ENCODE measurements around the gene KCTD18. TPM values are rescaled to one million over a fixed set of nuclear protein-coding genes. Genes with fewer than 3 reads are reported as not detected.

Gene KCTD18
- polyA plus RNA-seq, 6 donors from 2014 or later, result 18.9 to 26.2 (median 22.5) TPM

GRCh38 chr2:200461846-200462710 is 47.8 kb downstream of the KCTD18 start:
- no peak for DNase-seq
- Mint-ChIP-seq H3K4me1 (peaks cover 20 to 23% (median 22%) of the 10 kb centered on the region in 3 donors), H3K4me3 (no peak overlapping the region), H3K27me3 (no peaks in the 10 kb centered on the region), H3K27ac (no peak overlapping the region), H3K36me3 (no peaks in the 10 kb centered on the region), H3K9me3 (no peaks in the 10 kb centered on the region)
- no peak for ATAC-seq (ENCODE audit: low read depth in 2 of 2)

GRCh38 chr2:200459101-200459500 is 50.8 kb downstream of the KCTD18 start:
- Mint-ChIP-seq H3K36me3 (no peaks in the 10 kb centered on the region), H3K9me3 (no peaks in the 10 kb centered on the region), H3K4me1 (peaks cover 33 to 44% (median 37%) of the 10 kb centered on the region in 3 donors), H3K4me3 (no peak overlapping the region), H3K27me3 (no peaks in the 10 kb centered on the region), H3K27ac (no peak overlapping the region)
- ATAC-seq (ENCODE audit: low read depth in 2 of 2) (no peak), DNase-seq (no peak)

- Mint-ChIP-seq H3K27ac (peak overlapping the region in 2 of 6 donors; percentile 3 to 51), H3K4me1 (peaks cover 34 to 50% (median 35%) of the 10 kb centered on the region in 3 donors), H3K27me3 (no peaks in the 10 kb centered on the region), H3K9me3 (no peaks in the 10 kb centered on the region), H3K36me3 (no peaks in the 10 kb centered on the region), H3K4me3 (peak overlapping the region in 4 of 8 donors; percentile 10 to 81 (median 40))
- ATAC-seq (ENCODE audit: low read depth in 2 of 2) (no peak), DNase-seq (no peak)
Observed at GRCh38 chr2:200456567-200456966, 53.3 kb downstream of the KCTD18 start.

GRCh38 chr2:200455958-200456421 is 53.9 kb downstream of the KCTD18 start:
- peaks cover 37 to 54% (median 38%) of the 10 kb centered on the region in 3 donors for H3K4me1 Mint-ChIP-seq
- H3K27me3 Mint-ChIP-seq, result no peaks in the 10 kb centered on the region
- ATAC-seq (ENCODE audit: low read depth in 2 of 2) (peak; percentile 81 to 87), DNase-seq (peak; percentile 69)
- H3K9me3 Mint-ChIP-seq, result no peaks in the 10 kb centered on the region
- peak overlapping the region; percentile 13 to 83 (median 72) for H3K4me3 Mint-ChIP-seq
- peak overlapping the region; percentile 57 to 95 (median 84) for H3K27ac Mint-ChIP-seq
- no peaks in the 10 kb centered on the region for H3K36me3 Mint-ChIP-seq

- peak overlapping the region in 5 of 8 donors; percentile 63 to 81 (median 75) for H3K4me3 Mint-ChIP-seq
- H3K36me3 Mint-ChIP-seq, result no peaks in the 10 kb centered on the region
- H3K27me3 Mint-ChIP-seq, result no peaks in the 10 kb centered on the region
- H3K9me3 Mint-ChIP-seq, result peaks cover 0 to 2% (median 0%) of the 10 kb centered on the region in 7 donors
- H3K27ac Mint-ChIP-seq, result peak overlapping the region; percentile 15 to 94 (median 74)
- peaks cover 45 to 63% (median 46%) of the 10 kb centered on the region in 3 donors for H3K4me1 Mint-ChIP-seq
- ATAC-seq (ENCODE audit: low read depth in 2 of 2) (no peak), DNase-seq (no peak)
Observed at GRCh38 chr2:200454927-200455801, 54.7 kb downstream of the KCTD18 start.

- Mint-ChIP-seq H3K4me1 (peaks cover 49 to 72% (median 53%) of the 10 kb centered on the region in 3 donors), H3K27ac (peak overlapping the region in 1 of 6 donors; percentile 4), H3K27me3 (no peaks in the 10 kb centered on the region), H3K36me3 (no peaks in the 10 kb centered on the region), H3K4me3 (no peak overlapping the region), H3K9me3 (peaks cover 0 to 2% (median 0%) of the 10 kb centered on the region in 7 donors)
- DNase-seq (no peak), ATAC-seq (ENCODE audit: low read depth in 2 of 2) (no peak)
Observed at GRCh38 chr2:200453853-200454534, 55.9 kb downstream of the KCTD18 start.

- no peak for DNase-seq
- Mint-ChIP-seq H3K27me3 (no peaks in the 10 kb centered on the region), H3K36me3 (no peaks in the 10 kb centered on the region), H3K4me1 (peaks cover 56 to 78% (median 60%) of the 10 kb centered on the region in 3 donors), H3K27ac (no peak overlapping the region), H3K9me3 (peaks cover 0 to 2% (median 0%) of the 10 kb centered on the region in 7 donors), H3K4me3 (no peak overlapping the region)
- no peak for ATAC-seq (ENCODE audit: low read depth in 2 of 2)
Observed at GRCh38 chr2:200453142-200453852, 56.6 kb downstream of the KCTD18 start.

- Mint-ChIP-seq H3K4me3 (no peak overlapping the region), H3K27ac (no peak overlapping the region), H3K4me1 (peaks cover 56 to 76% (median 61%) of the 10 kb centered on the region in 3 donors), H3K9me3 (peaks cover 0 to 2% (median 0%) of the 10 kb centered on the region in 7 donors), H3K27me3 (no peaks in the 10 kb centered on the region), H3K36me3 (no peaks in the 10 kb centered on the region)
- no peak for ATAC-seq (ENCODE audit: low read depth in 2 of 2)
- no peak for DNase-seq
Observed at GRCh38 chr2:200452377-200452776, 57.5 kb downstream of the KCTD18 start.

- ATAC-seq (ENCODE audit: low read depth in 2 of 2), result peak; percentile 66 to 70
- Mint-ChIP-seq H3K9me3 (peaks cover 0 to 2% (median 0%) of the 10 kb centered on the region in 7 donors), H3K4me3 (peak overlapping the region; percentile 5 to 69 (median 51))
Observed at GRCh38 chr2:200451511-200451910, 58.4 kb downstream of the KCTD18 start.

GRCh38 chr2:200450288-200450687 is 59.6 kb downstream of the KCTD18 start:
- ATAC-seq (ENCODE audit: low read depth in 2 of 2) (peak; percentile 50 to 61), DNase-seq (peak; percentile 53)
- no peaks in the 10 kb centered on the region for H3K27me3 Mint-ChIP-seq
- peaks cover 0 to 2% (median 0%) of the 10 kb centered on the region in 7 donors for H3K9me3 Mint-ChIP-seq
- H3K4me1 Mint-ChIP-seq, result peaks cover 38 to 55% (median 42%) of the 10 kb centered on the region in 3 donors
- no peaks in the 10 kb centered on the region for H3K36me3 Mint-ChIP-seq
- peak overlapping the region in 5 of 6 donors; percentile 35 to 92 (median 80) for H3K27ac Mint-ChIP-seq
- H3K4me3 Mint-ChIP-seq, result peak overlapping the region in 7 of 8 donors; percentile 3 to 81 (median 44)

More at GRCh38 chr2:200451511-200451910, 58.4 kb downstream of the KCTD18 start:
- H3K27me3 Mint-ChIP-seq, result no peaks in the 10 kb centered on the region
- DNase-seq, result peak; percentile 73
- no peaks in the 10 kb centered on the region for H3K36me3 Mint-ChIP-seq
- peaks cover 49 to 67% (median 54%) of the 10 kb centered on the region in 3 donors for H3K4me1 Mint-ChIP-seq
- peak overlapping the region in 5 of 6 donors; percentile 31 to 90 (median 60) for H3K27ac Mint-ChIP-seq

- Mint-ChIP-seq H3K9me3 (peaks cover 0 to 2% (median 0%) of the 10 kb centered on the region in 7 donors), H3K4me3 (peak overlapping the region in 2 of 8 donors; percentile 42 to 55), H3K27ac (peak overlapping the region in 1 of 6 donors; percentile 47), H3K4me1 (peaks cover 32 to 44% (median 34%) of the 10 kb centered on the region in 3 donors), H3K36me3 (no peaks in the 10 kb centered on the region), H3K27me3 (no peaks in the 10 kb centered on the region)
- ATAC-seq (ENCODE audit: low read depth in 2 of 2) (no peak), DNase-seq (no peak)
Observed at GRCh38 chr2:200449149-200449548, 60.7 kb downstream of the KCTD18 start.

- peaks cover 29 to 40% (median 30%) of the 10 kb centered on the region in 3 donors for H3K4me1 Mint-ChIP-seq
- peak overlapping the region in 1 of 8 donors; percentile 54 for H3K4me3 Mint-ChIP-seq
- no peak for DNase-seq
- ATAC-seq (ENCODE audit: low read depth in 2 of 2), result no peak
- peaks cover 0 to 2% (median 0%) of the 10 kb centered on the region in 7 donors for H3K9me3 Mint-ChIP-seq
- H3K36me3 Mint-ChIP-seq, result no peaks in the 10 kb centered on the region
- H3K27me3 Mint-ChIP-seq, result no peaks in the 10 kb centered on the region
- peak overlapping the region in 2 of 6 donors; percentile 17 to 53 for H3K27ac Mint-ChIP-seq
Observed at GRCh38 chr2:200448455-200448854, 61.4 kb downstream of the KCTD18 start.
